K562 (cell line): Measurements from ENCODE around the gene HSD11B1L. TPM values are rescaled to one million over a fixed set of nuclear protein-coding genes. Genes with fewer than 3 reads are reported as not detected.
A peak's percentile ranks its signal among the peaks of the same experiment; 100 is the strongest.

Experiments used
- ATAC-seq: fragments of 200-7000 bp; cut with Tn5 transposase; 3 replicates; pipeline ENCODE4 v1.9.1; 2020; ENCODE audit warnings: moderate library complexity
- BruUV-seq: library from RNA; stranded (reverse); fragments of 400-500 nt; replicated peaks from 2 replicates; lab custom pipeline; 2021; lab: Mats Ljungman, UMichigan
- CTCF ChIA-PET: fragments of 300-600 bp; formaldehyde crosslinking; extraction: SDS; loops from one replicate; lab custom pipeline; 2021; ENCODE audit warnings: low intra/inter-chr PET ratio; lab: Yijun Ruan, JAX
- POLR2A ChIA-PET: fragments of 300-600, 350-650 bp; sonication (Branson Sonifier 250); formaldehyde crosslinking; extraction: SDS; loops from one replicate; lab custom pipeline; 2021; ENCODE audit warnings: antibody characterized with exemption, inconsistent platforms; lab: Yijun Ruan, JAX
- DNase-seq, 4 experiments: peaks; one replicate each; pipeline versions ENCODE4 v3.0.0 to v3.0.0-alpha.2; 2011 to 2018; ENCODE audit warnings: low spot score in 3 of 4, mixed read lengths in 3 of 4; ENCODE audit errors: extremely low read depth in 1 of 4
- FAIRE-seq: peaks from 2 replicates; lab custom pipeline; 2011; peaks lifted over from hg19 to GRCh38; lab: Jason Lieb, UNC
- H2AFZ ChIP-seq: 2 replicates; pipeline ENCODE4 v1.6.0; 2011; ENCODE audit warnings: low read depth, low read length, control low read depth, inconsistent platforms
- H3K27ac ChIP-seq: fragments of 200-600 bp; 3 replicates; pipeline ENCODE4 v1.8.0; 2011; ENCODE audit warnings: low read depth, mild to moderate bottlenecking, control low read depth, inconsistent platforms, low read length, moderate library complexity, mixed read lengths; ENCODE audit errors: extremely low read depth
- H3K27me3 ChIP-seq, 2 experiments: fragments of 300-600 bp in 1 of 2; 2 replicates in 1 of 2; 3 replicates in 1 of 2; pipeline versions ENCODE4 v1.6.0 to v1.8.0; 2011; ENCODE audit warnings: inconsistent platforms in 2 of 2, low read length in 2 of 2, mild to moderate bottlenecking in 1 of 2, mixed read lengths in 1 of 2, moderate library complexity in 1 of 2; ENCODE audit not compliant: control insufficient read depth in 2 of 2, insufficient read depth in 2 of 2
- H3K36me3 ChIP-seq: fragments of 300-600 bp; 3 replicates; pipeline ENCODE4 v1.8.0; 2011; ENCODE audit warnings: mild to moderate bottlenecking, low read length, inconsistent platforms; ENCODE audit not compliant: control insufficient read depth, insufficient read depth
- H3K4me1 ChIP-seq, 2 experiments: fragments of 200-600 bp in 1 of 2; replicated peaks in 1 of 2; 2 replicates in 1 of 2; 3 replicates in 1 of 2; pipeline versions ENCODE4 v1.5.1 to v1.8.0; 2011; ENCODE audit warnings: inconsistent platforms in 2 of 2, low read length in 2 of 2, mild to moderate bottlenecking in 1 of 2, mixed read lengths in 1 of 2, moderate library complexity in 1 of 2; ENCODE audit not compliant: control insufficient read depth in 2 of 2, insufficient read depth in 2 of 2
- H3K4me2 ChIP-seq: 2 replicates; pipeline ENCODE4 v1.6.1; 2011; ENCODE audit warnings: low read length, control low read depth, inconsistent platforms, mixed read lengths; ENCODE audit not compliant: insufficient read depth
- H3K4me3 ChIP-seq: fragments of 200-600 bp; sonication (generic), shearing (Covaris generic); 2 replicates; pipeline ENCODE4 v1.5.1; 2016; ENCODE audit warnings: control low read depth, inconsistent platforms
- H3K79me2 ChIP-seq: fragments of 200-600 bp; 3 replicates; pipeline ENCODE4 v1.8.0; 2011; ENCODE audit warnings: low read length, inconsistent platforms; ENCODE audit not compliant: control insufficient read depth, insufficient read depth
- H3K9ac ChIP-seq, 2 experiments: 2 replicates each; pipeline versions ENCODE4 v1.6.0 to v1.6.1; 2011; ENCODE audit warnings: low read depth in 2 of 2, low read length in 2 of 2, control low read depth in 1 of 2, inconsistent platforms in 1 of 2, mild to moderate bottlenecking in 1 of 2, mixed read lengths in 1 of 2; ENCODE audit not compliant: insufficient read depth in 1 of 2
- H3K9me1 ChIP-seq: one replicate; pipeline ENCODE4 v1.6.0; 2011; ENCODE audit warnings: inconsistent platforms, mild to moderate bottlenecking, low read length, moderate library complexity; ENCODE audit not compliant: control insufficient read depth, insufficient read depth
- H3K9me3 ChIP-seq: replicated peaks from 2 replicates; pipeline ENCODE4 v1.5.1; 2011; ENCODE audit warnings: low read depth, low read length, inconsistent platforms; ENCODE audit not compliant: control insufficient read depth, insufficient read depth
- H4K20me1 ChIP-seq: replicated peaks from 2 replicates; pipeline ENCODE4 v1.6.1; 2011; ENCODE audit warnings: low read length, inconsistent platforms, mixed read lengths; ENCODE audit not compliant: control insufficient read depth, insufficient read depth
- C11orf30 ChIP-seq: fragments of 450-650 bp; IDR thresholded peaks from 2 replicates; pipeline ENCODE4 v1.6.1; 2016; ENCODE audit warnings: low read depth, mild to moderate bottlenecking
- MAFF ChIP-seq: IDR thresholded peaks from 2 replicates; pipeline ENCODE4 v1.6.1; 2012; ENCODE audit warnings: low read length, improper control_type of control experiment
- MAFG ChIP-seq: fragments of 450-650 bp; conservative IDR thresholded peaks from 2 replicates; pipeline ENCODE4 v1.6.1; 2016; ENCODE audit warnings: missing genetic modification characterization, missing compliant biosample characterization
- MAFK ChIP-seq: IDR thresholded peaks from 2 replicates; pipeline ENCODE4 v1.6.1; 2011; ENCODE audit warnings: low read length, improper control_type of control experiment
- MBD2 ChIP-seq: sonication (generic); IDR thresholded peaks from 2 replicates; pipeline ENCODE4 v1.6.1; 2016; ENCODE audit warnings: low read depth, borderline replicate concordance
- ZNF277 ChIP-seq: fragments of 250-450 bp; sonication (Bioruptor Pico); IDR thresholded peaks from 2 replicates; pipeline ENCODE4 v1.8.0; 2022; ENCODE audit warnings: inconsistent platforms, mild to moderate bottlenecking, moderate library complexity, borderline replicate concordance
- ZNF316 ChIP-seq: fragments of 450-650 bp; IDR thresholded peaks from 2 replicates; pipeline ENCODE4 v1.6.1; 2016
- WGBS: fragments of 100-300 bp; shearing (Covaris generic); methylation state at CpG from one replicate; pipeline ENCODE4 v1.1.6; 2016; ENCODE audit warnings: low coverage, mixed read lengths; ENCODE audit not compliant: insufficient coverage; ENCODE audit errors: missing lambda C conversion rate; 5-methylcytosine and 5-hydroxymethylcytosine counted together
- in situ Hi-C: fragments of 300-500 bp; cut with MboI; formaldehyde crosslinking; loops from 4 replicates; pipeline ENCODE4 v1.15.0; 2018; ENCODE audit warnings: inconsistent platforms, mixed read lengths
- intact Hi-C: fragments of 100-400 bp; cut with micrococcal nuclease; formaldehyde crosslinking; loops from 2 replicates; pipeline ENCODE4 v1.14.2; 2022
- polyA plus RNA-seq, 8 experiments: library from polyadenylated mRNA; depleted of rRNA in 4 of 8; stranded (reverse) in 5 of 8; unstranded in 3 of 8; fragments of >200 nt; fragmentation: Nextera tagmentation in 2 of 8; fragmentation: Illumina TruSeq in 1 of 8; extraction: Ambion mirVana in 2 of 8; extraction: Trizol in 1 of 8; gene quantifications; 2 replicates each; pipeline versions ENCODE4 v1.2.1 to v1.2.3, GENCODE V29; 2011 to 2014; ENCODE audit warnings: inconsistent platforms in 1 of 8, missing spikeins in 1 of 8
- total RNA-seq, 7 experiments: library from RNA; depleted of rRNA in 6 of 7; stranded (reverse); fragments of >200 nt in 6 of 7; fragmentation: Illumina TruSeq in 2 of 7; extraction: Trizol in 2 of 7; gene quantifications; 2 replicates each; pipeline versions ENCODE4 v1.2.1 to v1.2.3, GENCODE V29; 2011 to 2021; ENCODE audit warnings: low replicate concordance in 1 of 7

HSD11B1L gene
- total and polyA plus RNA-seq, 9 of the 15 experiments (the other 6 are each of a cell fraction or from before 2014, with no cell fraction given), result 0.31 to 7.7 (median 2.3) TPM

- Histone ChIP-seq H3K4me1 (peaks cover 9 to 22% of the 10 kb centered on the region in 2 experiments), H3K4me3 (no peak overlapping the region), H3K9me1 (peaks cover 9% of the 10 kb centered on the region), H3K9me3 (no peaks in the 10 kb centered on the region), H4K20me1 (peaks cover 63% of the 10 kb centered on the region; the same call in 1 of the 2 replicates), H3K4me2 (no peak overlapping the region), H3K79me2 (peaks cover 98% of the 10 kb centered on the region), H3K9ac (no peak overlapping the region), H3K27me3 (no peaks in the 10 kb centered on the region), H3K36me3 (peaks cover 90% of the 10 kb centered on the region), H2AFZ (no peak overlapping the region), H3K27ac (no peak overlapping the region)
- no TSS peak for BruUV-seq
- CTCF ChIA-PET, result no interaction called here
- no peak for FAIRE-seq
- no peak for ATAC-seq
- DNase-seq, result no peak
- 94% methylated on average over 9 of the region's 9 CpGs for WGBS
- POLR2A ChIA-PET, result interaction anchor here (1.3 kb wide), 1 partner anchor 24 kb away, joined by 3 read pairs; no protein-coding TSS in a partner anchor
- intact Hi-C loops (no loop called here), in situ Hi-C loops (no loop called here)
- TF ChIP-seq ZNF277 (CRISPR knock-in tag), result no peak
- TF ChIP-seq MBD2, result no peak
- peak; percentile 91 for TF ChIP-seq MAFF
- TF ChIP-seq MAFG, result peak; percentile 83
- peak; percentile 94 for TF ChIP-seq ZNF316
- peak; percentile 87 for TF ChIP-seq C11orf30
- peak; percentile 86 for TF ChIP-seq MAFK
Observed at GRCh38 chr19:5631567-5632240, 49.1 kb upstream of the HSD11B1L start.
